ENCODE measurements around the gene WIPF1.

Gene WIPF1

GRCh38 chr2:174635776-174636404 lies 38.3 kb upstream of the WIPF1 start:
- Histone ChIP-seq H4K20me1 (ENCODE audit: insufficient read depth, low read length) (no peaks in the 10 kb centered on the region), H3F3A (ENCODE audit: insufficient read depth, low read length) (peaks cover 23% of the 10 kb centered on the region), H3K27ac (ENCODE audit: low read length) (no peak overlapping the region), H3K79me2 (ENCODE audit: low read length) (peaks cover 43% of the 10 kb centered on the region), H3K9me3 (replicated peaks; ENCODE audit: insufficient read depth, low read length) (no peaks in the 10 kb centered on the region), H3K27me3 (replicated peaks; ENCODE audit: insufficient read depth, low read length) (no peaks in the 10 kb centered on the region), H3K4me3 (ENCODE audit: low read length) (no peak overlapping the region), H3K4me2 (ENCODE audit: low read depth, low read length) (no peak overlapping the region), H2AFZ (ENCODE audit: low read length) (no peak overlapping the region), H3K4me1 (ENCODE audit: low read length) (peaks cover 23% of the 10 kb centered on the region), H3K36me3 (replicated peaks; ENCODE audit: insufficient read depth, low read length) (no peaks in the 10 kb centered on the region; the same call in 1 of the 2 replicates), H3K9me2 (replicated peaks; ENCODE audit: insufficient read depth, low read length) (no peaks in the 10 kb centered on the region), H3K9ac (ENCODE audit: low read length) (no peak overlapping the region)
- TF ChIP-seq EZH2phosphoT487 (IDR thresholded peaks at IDR 0.05; ENCODE audit: low read length) (no peak), EZH2 (optimal IDR thresholded peaks at IDR 0.05; ENCODE audit: low read depth, low read length) (no peak)
- TF ChIP-seq, protein P1, sequence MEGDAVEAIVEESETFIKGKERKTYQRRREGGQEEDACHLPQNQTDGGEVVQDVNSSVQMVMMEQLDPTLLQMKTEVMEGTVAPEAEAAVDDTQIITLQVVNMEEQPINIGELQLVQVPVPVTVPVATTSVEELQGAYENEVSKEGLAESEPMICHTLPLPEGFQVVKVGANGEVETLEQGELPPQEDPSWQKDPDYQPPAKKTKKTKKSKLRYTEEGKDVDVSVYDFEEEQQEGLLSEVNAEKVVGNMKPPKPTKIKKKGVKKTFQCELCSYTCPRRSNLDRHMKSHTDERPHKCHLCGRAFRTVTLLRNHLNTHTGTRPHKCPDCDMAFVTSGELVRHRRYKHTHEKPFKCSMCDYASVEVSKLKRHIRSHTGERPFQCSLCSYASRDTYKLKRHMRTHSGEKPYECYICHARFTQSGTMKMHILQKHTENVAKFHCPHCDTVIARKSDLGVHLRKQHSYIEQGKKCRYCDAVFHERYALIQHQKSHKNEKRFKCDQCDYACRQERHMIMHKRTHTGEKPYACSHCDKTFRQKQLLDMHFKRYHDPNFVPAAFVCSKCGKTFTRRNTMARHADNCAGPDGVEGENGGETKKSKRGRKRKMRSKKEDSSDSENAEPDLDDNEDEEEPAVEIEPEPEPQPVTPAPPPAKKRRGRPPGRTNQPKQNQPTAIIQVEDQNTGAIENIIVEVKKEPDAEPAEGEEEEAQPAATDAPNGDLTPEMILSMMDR (IDR thresholded peaks at IDR 0.05; ENCODE audit: low read length) = no peak
- no peak for DNase-seq

DNA sequence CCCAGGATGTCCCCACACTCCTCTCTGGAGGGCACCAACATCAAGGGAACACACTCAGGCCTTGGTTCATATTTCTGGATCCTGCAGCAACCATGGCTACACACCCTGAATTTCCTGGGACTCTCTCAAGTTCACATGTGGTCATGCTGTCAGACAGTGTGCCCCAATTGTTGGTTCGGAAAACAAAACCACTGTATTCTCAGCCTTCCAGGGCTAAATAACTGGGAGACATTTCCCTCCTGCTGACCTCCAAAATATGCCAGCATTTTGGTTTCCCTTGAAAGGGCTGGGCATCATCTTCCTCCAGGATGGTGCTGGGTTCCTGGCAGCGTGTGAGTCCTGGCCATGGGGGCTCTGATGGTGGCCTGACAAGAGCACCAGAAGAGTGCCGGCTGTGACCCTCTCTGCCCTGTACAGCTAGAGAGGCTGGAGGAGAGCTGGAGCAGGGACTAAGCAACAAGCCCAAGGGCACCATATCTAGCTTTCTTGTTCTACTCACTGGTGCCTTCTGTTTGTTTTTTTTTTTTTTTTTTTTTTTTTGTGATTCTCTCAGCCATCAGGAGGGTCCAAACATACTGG lies 37.5 kb upstream of the WIPF1 start:
- Histone ChIP-seq H3K27ac (ENCODE audit: low read length) (peak overlapping the region; percentile 90), H2AFZ (ENCODE audit: low read length) (peak overlapping the region; percentile 87), H3K27me3 (replicated peaks; ENCODE audit: insufficient read depth, low read length) (no peaks in the 10 kb centered on the region), H3F3A (ENCODE audit: insufficient read depth, low read length) (peaks cover 23% of the 10 kb centered on the region), H3K36me3 (replicated peaks; ENCODE audit: insufficient read depth, low read length) (no peaks in the 10 kb centered on the region; the same call in 1 of the 2 replicates), H3K9me2 (replicated peaks; ENCODE audit: insufficient read depth, low read length) (no peaks in the 10 kb centered on the region), H3K9ac (ENCODE audit: low read length) (peak overlapping the region; percentile 79; the same call in 1 of the 2 replicates), H4K20me1 (ENCODE audit: insufficient read depth, low read length) (no peaks in the 10 kb centered on the region), H3K79me2 (ENCODE audit: low read length) (peaks cover 51% of the 10 kb centered on the region), H3K9me3 (replicated peaks; ENCODE audit: insufficient read depth, low read length) (no peaks in the 10 kb centered on the region), H3K4me1 (ENCODE audit: low read length) (peaks cover 26% of the 10 kb centered on the region), H3K4me3 (ENCODE audit: low read length) (peak overlapping the region; percentile 68), H3K4me2 (ENCODE audit: low read depth, low read length) (peak overlapping the region; percentile 97)
- no peak for DNase-seq
- TF ChIP-seq, protein P1 (IDR thresholded peaks at IDR 0.05; ENCODE audit: low read length) = no peak; the same call in 1 of the 2 replicates
- TF ChIP-seq EZH2phosphoT487 (IDR thresholded peaks at IDR 0.05; ENCODE audit: low read length) (no peak), EZH2 (optimal IDR thresholded peaks at IDR 0.05; ENCODE audit: low read depth, low read length) (no peak)

GRCh38 chr2:174634130-174635014 lies 36.8 kb upstream of the WIPF1 start:
- Histone ChIP-seq H4K20me1 (ENCODE audit: insufficient read depth, low read length) (no peaks in the 10 kb centered on the region), H3K36me3 (replicated peaks; ENCODE audit: insufficient read depth, low read length) (no peaks in the 10 kb centered on the region; the same call in 1 of the 2 replicates), H2AFZ (ENCODE audit: low read length) (peak overlapping the region; percentile 87), H3K79me2 (ENCODE audit: low read length) (peaks cover 58% of the 10 kb centered on the region), H3K4me3 (ENCODE audit: low read length) (peak overlapping the region; percentile 68), H3K4me1 (ENCODE audit: low read length) (peaks cover 26% of the 10 kb centered on the region), H3K9me2 (replicated peaks; ENCODE audit: insufficient read depth, low read length) (no peaks in the 10 kb centered on the region), H3F3A (ENCODE audit: insufficient read depth, low read length) (peaks cover 23% of the 10 kb centered on the region), H3K27me3 (replicated peaks; ENCODE audit: insufficient read depth, low read length) (no peaks in the 10 kb centered on the region), H3K27ac (ENCODE audit: low read length) (peak overlapping the region; percentile 90), H3K9me3 (replicated peaks; ENCODE audit: insufficient read depth, low read length) (no peaks in the 10 kb centered on the region), H3K9ac (ENCODE audit: low read length) (peak overlapping the region; percentile 79), H3K4me2 (ENCODE audit: low read depth, low read length) (peak overlapping the region; percentile 97)
- DNase-seq = peak; percentile 68
- TF ChIP-seq, protein P1 (IDR thresholded peaks at IDR 0.05; ENCODE audit: low read length) = peak; percentile 30
- no peak for TF ChIP-seq EZH2phosphoT487 (IDR thresholded peaks at IDR 0.05; ENCODE audit: low read length)

Data from MM.1S (cell line).